ENCODE measurements around the gene RASAL2. TPM values are rescaled to one million over a fixed set of nuclear protein-coding genes. Genes with fewer than 3 reads are reported as not detected.

The RASAL2 gene
- polyA plus RNA-seq, 1 experiment: 27.7 TPM

DNA sequence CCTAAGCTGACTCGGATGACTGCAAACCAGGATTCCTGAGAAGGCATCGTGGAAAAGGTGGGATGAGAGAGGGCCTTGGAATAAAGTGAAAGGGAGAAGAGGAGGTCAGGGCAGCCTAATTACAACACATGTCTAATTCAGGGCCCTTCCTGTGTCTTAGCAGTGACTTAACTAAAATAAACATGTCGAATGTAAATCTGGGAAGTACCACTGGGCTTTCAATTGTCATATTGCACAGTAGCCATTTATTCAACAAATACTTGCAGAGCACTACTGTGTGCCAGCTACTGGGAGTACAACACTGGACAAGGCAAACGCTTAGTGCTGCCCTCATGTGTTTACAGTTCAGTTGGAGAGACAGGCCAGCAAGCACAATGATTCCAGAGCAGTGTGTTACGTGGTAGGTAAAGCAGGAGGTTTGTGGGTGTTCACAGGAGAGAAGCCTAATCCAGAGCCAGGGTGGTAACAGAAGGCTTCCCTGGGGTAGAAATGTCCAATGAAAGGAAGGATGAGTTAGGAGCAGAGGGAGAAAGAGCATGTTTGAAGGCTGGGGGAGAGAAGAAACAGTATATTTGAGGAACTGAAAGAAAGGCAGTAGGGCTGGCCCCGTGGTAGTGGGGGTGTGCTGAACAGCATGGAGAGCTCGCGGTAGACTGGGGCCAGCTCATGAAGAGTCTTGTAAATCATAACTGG is 38.0 kb upstream of the RASAL2 start:
- Histone ChIP-seq H3K27me3 (ENCODE audit: control insufficient read depth, insufficient read depth, low read length) (no peaks in the 10 kb centered on the region), H3K36me3 (ENCODE audit: control insufficient read depth, insufficient read depth, low read length) (no peaks in the 10 kb centered on the region), H3K4me3 (ENCODE audit: low read depth, low read length) (no peak overlapping the region)
- ChIA-PET CTCF (interaction anchor here (1.0 to 1.7 kb wide), 3 partner anchors 18 to 33 kb away, joined by 3 to 5 read pairs (median 3); no protein-coding TSS in a partner anchor), POLR2A (no interaction called here)
- no peak for DNase-seq (ENCODE audit: low read depth)
- TF ChIP-seq, protein P1, sequence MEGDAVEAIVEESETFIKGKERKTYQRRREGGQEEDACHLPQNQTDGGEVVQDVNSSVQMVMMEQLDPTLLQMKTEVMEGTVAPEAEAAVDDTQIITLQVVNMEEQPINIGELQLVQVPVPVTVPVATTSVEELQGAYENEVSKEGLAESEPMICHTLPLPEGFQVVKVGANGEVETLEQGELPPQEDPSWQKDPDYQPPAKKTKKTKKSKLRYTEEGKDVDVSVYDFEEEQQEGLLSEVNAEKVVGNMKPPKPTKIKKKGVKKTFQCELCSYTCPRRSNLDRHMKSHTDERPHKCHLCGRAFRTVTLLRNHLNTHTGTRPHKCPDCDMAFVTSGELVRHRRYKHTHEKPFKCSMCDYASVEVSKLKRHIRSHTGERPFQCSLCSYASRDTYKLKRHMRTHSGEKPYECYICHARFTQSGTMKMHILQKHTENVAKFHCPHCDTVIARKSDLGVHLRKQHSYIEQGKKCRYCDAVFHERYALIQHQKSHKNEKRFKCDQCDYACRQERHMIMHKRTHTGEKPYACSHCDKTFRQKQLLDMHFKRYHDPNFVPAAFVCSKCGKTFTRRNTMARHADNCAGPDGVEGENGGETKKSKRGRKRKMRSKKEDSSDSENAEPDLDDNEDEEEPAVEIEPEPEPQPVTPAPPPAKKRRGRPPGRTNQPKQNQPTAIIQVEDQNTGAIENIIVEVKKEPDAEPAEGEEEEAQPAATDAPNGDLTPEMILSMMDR (IDR thresholded peaks at IDR 0.05; ENCODE audit: insufficient read depth, low read depth, low read length): no peak; the same call in 1 of the 2 replicates

DNA sequence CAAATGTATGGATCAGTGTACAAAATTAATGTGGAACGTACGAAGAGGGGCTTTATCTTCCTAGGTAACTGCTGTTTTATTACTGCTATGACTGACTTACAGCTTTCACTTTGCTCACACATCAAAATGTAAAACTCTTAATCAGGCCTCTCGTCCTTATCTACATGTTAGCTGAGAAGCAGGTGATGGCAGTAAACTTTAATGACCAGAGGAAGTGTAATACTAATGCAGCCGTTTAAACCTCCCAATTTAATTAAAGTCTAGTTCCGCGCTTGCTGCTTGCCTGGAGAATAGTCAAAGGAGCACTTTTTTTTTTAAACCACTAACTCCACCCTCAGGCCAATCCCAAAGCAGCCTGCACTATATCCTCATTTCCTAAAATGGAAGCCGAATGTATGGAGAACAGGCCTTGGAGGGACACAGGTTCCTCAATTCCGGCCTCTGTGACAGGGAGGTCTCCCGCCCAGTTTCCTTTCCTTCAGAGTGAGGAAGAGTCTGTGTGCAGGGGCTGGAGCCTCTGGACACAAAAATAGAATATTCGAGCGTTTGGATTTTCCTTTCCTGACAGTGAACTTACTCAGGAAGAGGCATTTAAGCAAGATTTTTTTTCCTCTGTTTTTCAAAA is 36.7 kb upstream of the RASAL2 start:
- H3K27me3 ChIP-seq (ENCODE audit: control insufficient read depth, insufficient read depth, low read length): no peaks in the 10 kb centered on the region
- ChIA-PET POLR2A (no interaction called here), CTCF (interaction anchor here (1.7 to 3.3 kb wide), 2 partner anchors 25 to 37 kb away, joined by 5 to 15 read pairs; partner anchors contain the start of gene RASAL2)
- H3K36me3 ChIP-seq (ENCODE audit: control insufficient read depth, insufficient read depth, low read length): no peaks in the 10 kb centered on the region
- TF ChIP-seq, protein P1 (IDR thresholded peaks at IDR 0.05; ENCODE audit: insufficient read depth, low read depth, low read length): no peak
- DNase-seq (ENCODE audit: low read depth): no peak
- no peak overlapping the region for H3K4me3 ChIP-seq (ENCODE audit: low read depth, low read length)

DNA sequence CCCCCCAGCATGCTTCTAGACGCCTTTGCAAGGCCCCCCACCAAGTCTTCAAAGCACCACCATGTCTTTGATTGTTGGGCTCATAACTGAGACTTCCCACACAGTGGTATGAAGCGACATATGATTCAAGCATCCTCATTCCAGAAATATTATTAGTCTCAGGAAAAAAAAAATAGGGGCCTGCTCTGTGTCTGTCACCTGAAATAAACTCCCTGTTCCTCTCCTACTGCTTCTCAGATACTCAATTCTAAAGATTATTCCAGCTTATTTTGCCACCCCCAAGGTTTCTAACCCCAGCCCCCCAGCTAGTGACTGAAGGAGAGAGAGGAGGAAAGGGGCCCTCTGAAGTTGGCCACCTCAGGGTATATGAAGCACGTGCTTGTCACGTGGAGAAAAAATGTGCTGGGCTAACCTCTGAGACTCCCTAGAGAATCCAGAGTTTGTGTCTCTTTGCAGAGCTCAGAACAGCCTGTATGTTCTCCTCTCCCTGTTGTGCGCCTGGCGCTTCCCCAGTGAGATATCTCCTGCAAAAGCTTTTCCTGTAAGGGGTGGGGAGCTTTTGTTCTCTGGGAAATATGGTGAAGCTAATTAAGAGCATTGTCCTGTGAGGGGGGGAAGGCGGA is 35.9 kb upstream of the RASAL2 start:
- Histone ChIP-seq H3K36me3 (ENCODE audit: control insufficient read depth, insufficient read depth, low read length) (no peaks in the 10 kb centered on the region), H3K27me3 (ENCODE audit: control insufficient read depth, insufficient read depth, low read length) (no peaks in the 10 kb centered on the region), H3K4me3 (ENCODE audit: low read depth, low read length) (no peak overlapping the region)
- CTCF ChIA-PET: interaction anchor here (0.7 to 3.3 kb wide), 3 partner anchors 9 to 187 kb away, joined by 3 to 15 read pairs (median 3); partner anchors contain the start of gene RASAL2
- POLR2A ChIA-PET: interaction anchor here (0.7 kb wide), 2 partner anchors 9 to 138 kb away, joined by 4 to 5 read pairs; no protein-coding TSS in a partner anchor
- no peak for DNase-seq (ENCODE audit: low read depth)
- TF ChIP-seq, protein P1 (IDR thresholded peaks at IDR 0.05; ENCODE audit: insufficient read depth, low read depth, low read length): no peak

DNA sequence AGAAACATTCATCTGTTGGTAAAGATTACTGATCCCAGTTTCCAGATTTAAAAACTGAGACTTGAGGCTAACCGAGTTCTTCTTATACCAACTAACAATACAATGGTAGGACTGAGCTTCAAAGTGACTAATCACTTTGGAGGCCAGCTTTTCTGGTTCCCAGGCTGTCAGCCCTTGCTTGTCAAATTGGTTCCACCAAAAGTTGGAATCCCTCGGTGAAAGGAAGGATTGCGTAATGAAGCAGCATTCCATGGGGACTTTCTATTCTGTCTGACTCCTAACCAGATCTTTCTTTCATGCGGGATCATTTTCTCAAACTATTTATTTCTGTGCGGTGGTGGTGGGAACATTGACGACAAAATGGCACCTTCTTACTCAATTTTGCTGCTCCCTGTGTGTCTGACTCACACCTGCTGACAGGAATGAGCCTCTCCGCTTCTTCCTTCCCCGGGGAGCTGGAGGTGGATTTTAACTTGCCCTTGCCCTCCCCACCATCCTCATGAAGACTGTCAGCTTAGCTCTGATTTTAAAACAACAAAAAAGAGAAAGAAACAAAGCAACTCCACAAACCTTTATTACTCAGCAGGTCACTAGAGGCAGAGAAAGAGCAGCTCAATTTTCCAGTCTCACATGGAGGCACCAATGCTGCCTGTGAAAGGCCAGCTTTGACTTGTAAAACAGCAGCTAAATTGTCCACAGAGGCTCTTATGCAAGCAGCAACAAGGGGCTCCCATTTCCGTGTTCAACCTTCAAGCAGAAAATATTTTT is 32.9 kb upstream of the RASAL2 start:
- CTCF ChIA-PET: interaction anchor here (0.8 to 1.7 kb wide), 5 partner anchors 9 to 26 kb away, joined by 3 to 5 read pairs (median 5); no protein-coding TSS in a partner anchor
- H3K4me3 ChIP-seq (ENCODE audit: low read depth, low read length): no peak overlapping the region

More for the DNA sequence above, 32.9 kb upstream of the RASAL2 start:
- DNase-seq (ENCODE audit: low read depth): peak; percentile 64
- TF ChIP-seq, protein P1 (IDR thresholded peaks at IDR 0.05; ENCODE audit: insufficient read depth, low read depth, low read length): no peak
- H3K27me3 ChIP-seq (ENCODE audit: control insufficient read depth, insufficient read depth, low read length): no peaks in the 10 kb centered on the region
- POLR2A ChIA-PET: interaction anchor here (0.5 to 0.6 kb wide), 2 partner anchors 23 to 25 kb away, joined by 3 to 9 read pairs; no protein-coding TSS in a partner anchor
- H3K36me3 ChIP-seq (ENCODE audit: control insufficient read depth, insufficient read depth, low read length): no peaks in the 10 kb centered on the region
